ENCODE measurements around the gene METAP1D. TPM values are rescaled to one million over a fixed set of nuclear protein-coding genes. Genes with fewer than 3 reads are reported as not detected.
A peak's percentile ranks its signal among the peaks of the same experiment; 100 is the strongest.

Gene METAP1D
- total RNA-seq, 2 experiments from 2014 or later = 5.3 to 6.0 TPM

- ChIA-PET CTCF (interaction anchor here (1.5 to 9.4 kb wide), 4 partner anchors 9 to 396 kb away, joined by 5 to 108 read pairs (median 50); partner anchors contain the start of gene DLX1), POLR2A (no interaction called here)
- Mint-ChIP-seq H3K4me1 (peaks cover 58% of the 10 kb centered on the region), H3K9me3 (ENCODE audit: low read depth) (no peaks in the 10 kb centered on the region), H3K4me3 (peak overlapping the region; percentile 12), H3K27ac (no peak overlapping the region), H3K36me3 (ENCODE audit: low read depth) (no peaks in the 10 kb centered on the region), H3K27me3 (peaks cover 60% of the 10 kb centered on the region)
- intact Hi-C loops (cut with DNase I, micrococcal nuclease) = loop anchor here (5.0 kb wide), 6 partner anchors 327 to 1383 kb away; partner anchors contain the start of genes DYNC1I2 (in 1 of the 2), GORASP2 (in 1 of the 2), ITGA6 (in 1 of the 2) and PDK1 (in 1 of the 2)
- DNase-seq = peak; percentile 27
- ATAC-seq = no peak
Observed at GRCh38 chr2:172100080-172100934, 100.6 kb downstream of the METAP1D start.

DNA sequence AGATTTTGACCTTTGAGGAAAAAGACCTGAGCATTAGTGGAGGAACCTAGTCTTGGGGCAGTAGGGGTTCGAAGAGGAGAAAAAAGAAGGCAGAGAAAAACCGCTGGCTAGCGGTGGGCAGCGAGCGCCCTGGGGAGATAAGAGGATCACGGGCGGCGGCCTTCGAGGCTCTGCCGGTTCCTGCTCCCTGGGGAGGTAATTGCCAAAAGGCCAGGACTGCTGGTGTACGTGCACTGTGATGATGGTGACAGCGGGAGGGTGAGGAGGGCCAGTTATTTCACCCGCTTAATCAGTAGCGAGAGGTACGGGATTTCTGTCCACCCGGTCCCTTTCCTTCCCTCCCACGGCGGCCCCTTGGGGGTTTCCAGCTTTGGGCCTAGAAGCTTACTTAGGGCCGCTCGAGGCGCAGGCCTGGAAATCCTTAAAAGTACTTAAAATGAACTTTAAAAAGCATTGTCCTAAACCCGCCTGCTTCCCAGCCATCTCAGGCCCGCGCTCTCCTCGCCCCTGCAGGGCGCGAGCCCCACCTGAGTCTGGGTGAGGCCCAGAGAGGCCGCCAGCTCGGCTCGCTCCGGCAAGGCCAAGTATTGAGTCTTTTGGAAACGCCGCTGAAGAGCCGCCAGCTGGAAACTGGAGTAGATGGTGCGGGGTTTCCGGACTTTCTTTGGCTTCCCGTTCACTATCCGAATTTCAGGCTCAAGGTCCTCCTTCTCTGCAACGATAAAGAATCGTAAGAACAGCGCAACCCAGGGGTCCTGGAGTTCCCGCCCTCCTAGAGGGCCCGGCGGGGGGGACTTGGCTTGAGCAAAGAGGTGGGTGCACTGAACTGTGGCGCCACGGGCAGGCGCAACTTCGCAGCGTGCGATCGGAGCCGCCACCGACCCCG is 101.4 kb downstream of the METAP1D start:
- Mint-ChIP-seq H3K27me3 (peaks cover 58% of the 10 kb centered on the region), H3K4me3 (peak overlapping the region; percentile 73), H3K36me3 (ENCODE audit: low read depth) (no peaks in the 10 kb centered on the region), H3K27ac (no peak overlapping the region), H3K4me1 (peaks cover 51% of the 10 kb centered on the region), H3K9me3 (ENCODE audit: low read depth) (no peaks in the 10 kb centered on the region)
- DNase-seq = peak; percentile 43
- CTCF ChIA-PET = interaction anchor here (1.0 to 9.4 kb wide), 6 partner anchors 10 to 403 kb away, joined by 3 to 108 read pairs (median 7); partner anchors contain the start of gene DLX1
- no peak for ATAC-seq
- POLR2A ChIA-PET = interaction anchor here (0.6 kb wide), 1 partner anchor 181 kb away, joined by 3 read pairs; no protein-coding TSS in a partner anchor
- intact Hi-C loops (cut with DNase I, micrococcal nuclease) = loop anchor here (5.0 kb wide), 6 partner anchors 326 to 1384 kb away; partner anchors contain the start of genes DYNC1I2 (in 1 of the 2), GORASP2 (in 1 of the 2), ITGA6 (in 1 of the 2) and PDK1 (in 1 of the 2)

- intact Hi-C loops (cut with DNase I, micrococcal nuclease) = loop anchor here (1.0 to 5.0 kb wide), 12 partner anchors 15 to 1385 kb away; partner anchors contain the start of genes DLX1 (in 1 of the 2), DYNC1I2 (in 1 of the 2), GORASP2 (in 1 of the 2) and HAT1 (in 1 of the 2)
- POLR2A ChIA-PET = no interaction called here
- Mint-ChIP-seq H3K9me3 (ENCODE audit: low read depth) (no peaks in the 10 kb centered on the region), H3K27ac (no peak overlapping the region), H3K36me3 (ENCODE audit: low read depth) (no peaks in the 10 kb centered on the region), H3K27me3 (peaks cover 60% of the 10 kb centered on the region), H3K4me1 (peaks cover 52% of the 10 kb centered on the region), H3K4me3 (peak overlapping the region; percentile 73)
- DNase-seq = peak; percentile 42
- ATAC-seq = peak; percentile 8
- CTCF ChIA-PET = interaction anchor here (0.7 to 9.4 kb wide), 8 partner anchors 10 to 404 kb away, joined by 3 to 108 read pairs (median 5); partner anchors contain the start of genes DLX1 and SLC25A12
Observed at GRCh38 chr2:172101821-172102390, 102.2 kb downstream of the METAP1D start.

GRCh38 chr2:172102391-172103359 is 102.9 kb downstream of the METAP1D start, which contains the start of gene DLX2:
DLX2 (minus strand) TSS chr2:172102900; CDS start chr2:172102538, 362 bp downstream.
- H3K27ac Mint-ChIP-seq = peak within 1 kb of the TSS; percentile 66
- H3K36me3 Mint-ChIP-seq (ENCODE audit: low read depth) = no peaks in the 10 kb centered on the region
- H3K9me3 Mint-ChIP-seq (ENCODE audit: low read depth) = no peaks in the 10 kb centered on the region
- CTCF ChIA-PET = interaction anchor here (0.7 to 9.4 kb wide), 20 partner anchors 11 to 529 kb away, joined by 3 to 108 read pairs (median 3); partner anchors contain the start of genes DLX1, HAT1 and SLC25A12
- ATAC-seq = peak; percentile 50
- H3K4me1 Mint-ChIP-seq = peaks cover 48% of the 10 kb centered on the region
- H3K4me3 Mint-ChIP-seq = peak within 1 kb of the TSS; percentile 73
- intact Hi-C loops (cut with DNase I, micrococcal nuclease) = loop anchor here (1.0 to 5.0 kb wide), 14 partner anchors 16 to 1385 kb away; partner anchors contain the start of genes DLX1 (in 1 of the 2), DYNC1I2 (in 1 of the 2), GORASP2 (in 1 of the 2) and HAT1 (in 1 of the 2)
- H3K27me3 Mint-ChIP-seq = peaks cover 60% of the 10 kb centered on the region
- POLR2A ChIA-PET = no interaction called here
- peak; percentile 85 for DNase-seq

GRCh38 chr2:172103471-172104272 is 103.9 kb downstream of the METAP1D start:
- Mint-ChIP-seq H3K36me3 (ENCODE audit: low read depth) (no peaks in the 10 kb centered on the region), H3K9me3 (ENCODE audit: low read depth) (no peaks in the 10 kb centered on the region), H3K27ac (peak overlapping the region; percentile 66), H3K4me3 (peak overlapping the region; percentile 60), H3K4me1 (peaks cover 49% of the 10 kb centered on the region), H3K27me3 (peaks cover 64% of the 10 kb centered on the region)
- DNase-seq (peak; percentile 88), ATAC-seq (no peak)
- intact Hi-C loops (cut with DNase I, micrococcal nuclease) = loop anchor here (1.0 to 5.0 kb wide), 16 partner anchors 17 to 1386 kb away; partner anchors contain the start of genes DYNC1I2 (in 1 of the 2), GORASP2 (in 1 of the 2), HAT1 (in 1 of the 2) and ITGA6 (in 1 of the 2)
- POLR2A ChIA-PET = no interaction called here
- CTCF ChIA-PET = interaction anchor here (0.7 to 9.4 kb wide), 29 partner anchors 8 to 530 kb away, joined by 3 to 108 read pairs (median 4); partner anchors contain the start of genes DLX1 and SLC25A12

- Mint-ChIP-seq H3K27ac (no peak overlapping the region), H3K4me3 (peak overlapping the region; percentile 7), H3K9me3 (ENCODE audit: low read depth) (no peaks in the 10 kb centered on the region), H3K4me1 (peaks cover 47% of the 10 kb centered on the region), H3K27me3 (peaks cover 73% of the 10 kb centered on the region), H3K36me3 (ENCODE audit: low read depth) (no peaks in the 10 kb centered on the region)
- DNase-seq (no peak), ATAC-seq (no peak)
- POLR2A ChIA-PET = no interaction called here
- CTCF ChIA-PET = interaction anchor here (0.7 to 9.4 kb wide), 15 partner anchors 10 to 605 kb away, joined by 3 to 108 read pairs (median 5); partner anchors contain the start of gene DLX1
- intact Hi-C loops (cut with DNase I, micrococcal nuclease) = loop anchor here (2.0 to 5.0 kb wide), 3 partner anchors 183 to 359 kb away; partner anchors contain the start of gene HAT1 (in 1 of the 2)
Observed at GRCh38 chr2:172105471-172106107, 105.8 kb downstream of the METAP1D start.

DNA sequence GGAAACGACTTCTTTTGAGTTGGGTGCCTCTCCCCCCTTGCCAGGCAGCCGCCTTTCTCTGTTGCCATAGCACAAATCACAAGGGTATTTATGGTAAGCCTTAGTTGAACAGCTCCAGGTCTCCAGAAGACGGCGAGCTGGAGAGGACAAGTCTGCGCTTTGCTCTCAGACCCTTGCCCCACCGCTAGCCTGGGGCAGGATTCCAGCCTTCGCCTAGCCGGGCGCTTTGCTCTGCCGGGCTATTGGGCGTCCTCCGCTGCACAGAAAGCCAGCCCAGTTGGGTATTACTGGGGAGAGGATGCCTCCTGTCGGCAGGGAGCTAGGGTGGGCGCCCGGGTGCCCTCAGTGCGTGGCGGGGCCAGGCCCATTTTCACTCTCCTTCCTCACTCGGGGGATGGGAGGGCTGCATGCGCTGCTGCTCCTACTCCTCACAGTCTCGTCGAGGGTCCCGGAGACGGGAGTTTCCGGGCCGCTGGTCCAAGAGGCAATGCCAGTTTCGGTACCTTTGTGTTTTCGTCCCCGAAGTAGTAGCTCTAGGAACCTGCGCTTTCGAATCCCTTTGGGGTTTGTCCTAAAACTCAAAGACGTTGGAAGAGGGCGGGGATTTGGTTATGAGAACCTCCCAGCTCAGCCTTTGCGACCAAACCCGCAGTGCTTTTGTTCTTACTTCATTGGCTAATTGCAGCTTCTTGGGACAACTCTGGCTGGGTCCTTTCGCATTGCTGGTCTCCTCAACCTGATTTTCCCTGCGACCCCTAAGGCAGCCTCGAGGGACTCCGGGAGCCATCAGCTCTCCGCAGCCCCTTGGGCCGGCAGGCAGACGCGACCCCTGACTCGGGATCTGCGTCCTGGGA is 106.6 kb downstream of the METAP1D start:
- DNase-seq (peak; percentile 71), ATAC-seq (peak; percentile 34)
- peaks cover 40% of the 10 kb centered on the region for H3K4me1 Mint-ChIP-seq
- no peaks in the 10 kb centered on the region for H3K36me3 Mint-ChIP-seq (ENCODE audit: low read depth)
- ChIA-PET POLR2A (interaction anchor here (0.6 kb wide), 2 partner anchors 27 to 69 kb away, joined by 3 to 5 read pairs; no protein-coding TSS in a partner anchor), CTCF (interaction anchor here (0.6 to 9.4 kb wide), 19 partner anchors 9 to 604 kb away, joined by 3 to 108 read pairs (median 3); partner anchors contain the start of gene DLX1)
- H3K9me3 Mint-ChIP-seq (ENCODE audit: low read depth) = no peaks in the 10 kb centered on the region
- H3K4me3 Mint-ChIP-seq = peak overlapping the region; percentile 7
- no peak overlapping the region for H3K27ac Mint-ChIP-seq
- peaks cover 69% of the 10 kb centered on the region for H3K27me3 Mint-ChIP-seq
- intact Hi-C loops (cut with DNase I, micrococcal nuclease) = loop anchor here in 1 of 2 experiments (5.0 kb wide), 1 partner anchor 356 kb away; no protein-coding TSS in a partner anchor
